A673 (cell line): ENCODE results near the gene ZSCAN20.

ENCODE experiments used
- CTCF ChIP-seq: fragments of 300-800, 200-600 bp; sonication (generic); conservative IDR thresholded peaks from 2 replicates; pipeline ENCODE4 v1.5.1; 2017; ENCODE audit warnings: low read depth, mild to moderate bottlenecking, antibody characterized with exemption, low read length, moderate library complexity, mixed read lengths
- EZH2 ChIP-seq: fragments of 200-600 bp; sonication (generic); IDR thresholded peaks from 2 replicates; pipeline ENCODE4 v1.6.1; 2017; ENCODE audit warnings: borderline replicate concordance, low read depth, mild to moderate bottlenecking, mixed read lengths, antibody characterized with exemption, low read length; ENCODE audit not compliant: poor library complexity, severe bottlenecking

- no peak for TF ChIP-seq EZH2
- TF ChIP-seq CTCF, result no peak
These were observed 3.9 kb upstream of the ZSCAN20 start for GRCh38 chr1:33468531-33468930.
